HUDEP-2 (cell line): Measurements from ENCODE around the gene ELP4.

Experiments used
- DNase-seq, 76 experiments: peaks; one replicate each; lab custom pipeline; 2025; ENCODE audit not compliant: unreplicated experiment in 76 of 76; lab: John Stamatoyannopoulos, UW

ELP4 gene

GRCh38 chr11:31807799-31808667 is 298.5 kb downstream of the ELP4 start:
- DNase-seq, result no peak

DNA sequence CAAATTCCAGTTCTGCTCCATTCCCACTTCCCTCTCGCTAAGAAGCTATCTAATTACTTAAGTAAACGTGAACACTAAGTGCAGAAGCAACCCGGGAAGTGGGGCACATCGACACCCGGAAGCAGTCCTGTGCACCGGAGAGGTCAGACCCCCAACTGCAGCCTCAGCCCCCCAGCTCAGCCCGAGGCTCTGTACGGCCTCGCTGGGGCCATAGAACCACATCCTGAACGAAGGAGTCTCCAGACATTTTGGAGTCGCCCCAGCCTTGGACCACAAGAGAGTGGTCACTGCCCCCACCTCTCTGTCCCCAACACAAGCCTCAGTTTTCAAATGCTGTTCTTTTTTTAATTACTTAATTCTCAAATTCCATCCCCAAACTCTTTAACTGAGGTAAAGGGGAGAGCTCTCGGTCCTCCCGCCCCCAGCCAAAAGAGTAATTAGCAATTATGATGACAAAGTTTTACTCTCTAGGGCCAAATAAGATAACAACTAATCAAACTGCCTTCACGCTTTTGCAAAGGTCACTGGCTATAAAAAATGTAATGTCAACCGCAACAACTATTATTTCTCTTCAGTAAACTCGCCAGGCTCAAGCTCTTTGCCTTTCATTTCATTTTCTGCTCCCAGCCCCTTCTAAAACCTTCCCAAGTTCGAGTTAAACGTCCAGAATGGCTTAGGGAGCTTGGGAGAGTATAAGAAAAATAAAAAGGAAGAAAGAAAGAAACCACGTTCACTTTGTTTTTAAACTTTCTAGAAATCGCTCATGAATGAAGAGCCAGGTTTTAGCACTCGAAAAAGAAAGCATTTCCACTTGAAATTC is 299.4 kb downstream of the ELP4 start:
- DNase-seq, result no peak

- DNase-seq, result no peak
Observed at GRCh38 chr11:31809541-31809856, 299.9 kb downstream of the ELP4 start.

DNA sequence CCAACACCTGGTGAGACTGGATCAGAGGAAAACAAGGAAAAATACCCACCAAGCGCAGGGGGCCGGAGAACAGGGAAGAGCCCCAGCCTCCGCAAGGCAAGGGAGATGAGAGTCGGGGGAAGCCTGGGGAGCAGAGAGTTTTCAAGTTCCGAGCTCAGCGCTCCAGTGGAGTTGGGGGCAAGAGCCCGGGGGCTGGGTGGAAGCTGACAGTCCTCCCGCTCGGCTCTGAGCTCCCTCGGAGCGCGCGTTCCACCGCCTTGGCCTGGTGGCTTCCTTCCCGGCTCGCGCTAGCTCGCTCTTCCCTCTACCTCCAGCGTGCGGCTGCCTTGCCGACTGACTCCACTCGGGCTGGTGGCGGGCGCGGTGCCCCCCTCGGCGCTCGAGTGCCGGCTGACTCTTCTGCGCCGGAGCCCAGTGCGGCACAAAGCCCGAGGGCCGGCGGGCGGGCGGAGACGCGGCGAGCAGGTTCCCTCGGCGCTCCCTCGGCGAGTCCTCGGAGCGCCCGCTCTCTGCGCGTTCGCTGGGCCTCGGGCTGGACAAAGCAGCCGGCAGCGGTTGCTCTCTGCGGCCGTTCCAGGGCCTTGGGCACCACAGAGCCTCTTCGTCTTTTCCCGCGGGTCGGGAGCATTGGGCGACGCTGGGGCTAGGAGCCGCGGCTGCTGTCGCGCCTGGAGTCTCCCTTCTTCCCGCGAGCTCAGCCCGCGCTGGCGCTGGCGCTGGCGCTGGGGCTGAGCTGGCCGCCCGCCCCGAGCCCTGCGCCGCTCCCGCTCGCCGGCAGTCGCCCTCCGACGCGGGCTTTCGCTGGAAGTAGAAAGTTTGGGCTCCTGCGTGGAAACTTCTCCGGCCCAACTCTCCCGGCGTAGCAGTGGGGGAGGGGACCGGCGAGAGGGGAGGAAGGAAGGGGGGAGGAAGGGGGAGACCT is 300.6 kb downstream of the ELP4 start:
- DNase-seq, result peak in 1 of 76 experiments; percentile 17

DNA sequence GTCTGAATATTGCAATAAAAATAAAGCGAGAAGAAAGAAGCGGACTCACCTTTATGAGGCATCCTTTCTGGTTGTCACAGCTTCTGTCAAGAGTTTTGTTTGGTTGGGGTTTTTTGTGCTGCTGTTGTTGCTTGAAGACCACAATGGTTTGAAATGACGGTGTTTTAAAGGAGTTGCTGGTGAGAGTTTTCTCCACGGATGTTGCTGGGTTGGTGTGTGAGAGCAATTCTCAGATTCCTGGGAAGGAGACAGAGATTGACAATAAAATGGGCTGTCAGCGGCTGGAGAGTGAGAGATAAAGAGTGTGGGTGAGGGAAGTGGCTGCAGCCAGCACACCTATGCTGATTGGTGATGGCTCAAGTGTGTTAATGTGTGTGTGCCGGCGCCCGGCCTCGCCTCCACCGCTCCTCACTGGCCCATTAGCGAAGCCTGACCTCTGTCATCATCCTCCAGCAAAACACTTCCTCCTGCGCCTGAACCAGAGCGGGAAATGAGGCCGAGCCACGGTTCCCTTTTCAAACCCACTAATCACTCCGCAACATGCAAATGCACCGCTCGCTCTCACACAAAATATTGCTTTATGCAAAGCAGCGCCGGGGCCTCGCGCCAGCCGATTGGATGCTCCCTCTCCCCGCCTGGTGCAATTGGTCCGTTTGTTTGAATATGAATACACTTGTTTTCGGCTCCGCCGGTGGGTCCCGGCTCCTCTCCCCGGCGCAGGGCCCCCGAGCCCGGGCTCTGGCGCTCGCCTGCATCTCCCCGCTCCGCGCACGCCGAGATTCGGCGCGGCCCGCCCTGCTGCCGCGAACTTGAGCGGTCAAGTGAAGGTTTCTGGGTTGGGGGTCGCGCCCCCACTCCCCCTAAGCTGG is 301.4 kb downstream of the ELP4 start, which contains the start of gene PAX6:
Gene PAX6 (minus strand): TSS at position 544 of the 869 bp plus-strand sequence. CDS start 4,911 bp downstream, outside the sequence.
- peak in 4 of 76 experiments; percentile 10 to 27 (median 20) for DNase-seq

GRCh38 chr11:31812383-31813381 is 303.1 kb downstream of the ELP4 start:
- peak in 2 of 76 experiments; percentile 13 to 23 for DNase-seq

DNA sequence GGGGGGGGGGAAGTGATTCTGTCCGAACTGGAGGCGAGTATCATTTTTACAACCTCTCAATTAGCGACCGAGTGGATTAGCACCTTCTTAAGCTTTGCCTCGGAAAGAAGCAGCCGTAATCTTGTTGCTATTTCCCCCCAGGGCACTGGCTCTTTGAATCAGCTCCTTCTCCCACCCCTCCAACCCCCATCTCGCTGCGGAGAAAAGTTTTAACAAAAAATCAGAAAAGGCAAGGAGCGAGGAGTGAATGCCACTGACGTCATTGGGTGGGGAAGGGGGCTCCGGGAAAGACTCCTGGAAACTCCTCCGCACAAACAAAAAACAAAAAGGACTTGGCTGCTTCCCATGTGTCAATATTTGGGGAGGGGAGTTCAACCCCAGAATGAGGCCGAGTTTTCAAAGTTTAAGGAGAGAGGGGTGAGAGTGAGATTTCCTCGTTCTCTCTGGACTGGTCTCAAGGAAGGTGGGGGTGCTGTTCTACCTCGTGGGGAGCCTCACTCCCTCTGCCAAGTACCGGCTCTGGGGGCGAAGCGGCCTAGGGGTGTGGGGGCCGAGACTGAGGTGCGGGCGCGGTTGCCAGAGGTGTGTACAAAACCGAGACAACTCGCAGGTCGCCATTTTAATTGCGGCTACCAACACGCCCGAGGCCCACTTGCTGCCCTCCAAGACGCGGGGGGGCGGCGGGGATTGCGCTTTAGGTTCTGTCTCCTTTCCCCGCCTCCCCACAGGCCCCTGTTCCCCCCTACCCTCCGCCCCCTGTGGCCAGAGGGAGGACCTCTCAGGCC is 304.0 kb downstream of the ELP4 start:
- DNase-seq, result no peak

DNA sequence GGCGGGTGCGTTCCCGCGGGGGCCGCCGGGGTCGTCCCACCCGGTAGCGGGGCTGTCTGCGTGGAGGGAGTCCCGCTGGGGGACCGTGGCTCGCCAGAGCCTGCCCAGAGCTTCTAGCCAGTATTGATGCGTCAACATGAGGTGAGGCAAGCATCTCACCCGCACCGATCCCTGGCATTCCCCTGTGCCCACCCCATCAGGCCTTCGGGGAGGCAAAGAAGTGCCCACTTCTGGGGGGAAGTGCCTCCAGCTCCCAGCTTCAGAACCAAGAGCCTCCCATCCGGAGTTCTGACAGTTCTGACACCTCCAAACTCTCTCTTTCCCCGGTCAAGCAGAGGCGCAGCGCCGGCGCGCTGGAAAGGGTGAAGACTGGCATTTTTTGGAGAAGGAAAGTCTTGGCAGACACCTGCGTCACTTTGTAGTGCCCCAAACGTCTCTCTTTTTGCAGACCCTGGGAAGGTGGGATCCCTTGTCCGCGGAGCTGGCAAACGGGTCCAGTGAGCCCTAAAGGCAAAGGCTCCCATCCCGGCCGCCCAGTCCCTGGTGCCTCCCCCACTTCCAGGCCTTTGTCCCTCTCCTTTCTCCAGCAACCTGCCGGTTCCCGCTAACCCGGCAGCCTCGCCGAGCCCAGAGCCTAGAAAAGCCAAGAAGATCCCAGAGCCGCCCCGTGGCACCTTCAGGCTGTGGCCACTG is 304.8 kb downstream of the ELP4 start:
- no peak for DNase-seq

DNA sequence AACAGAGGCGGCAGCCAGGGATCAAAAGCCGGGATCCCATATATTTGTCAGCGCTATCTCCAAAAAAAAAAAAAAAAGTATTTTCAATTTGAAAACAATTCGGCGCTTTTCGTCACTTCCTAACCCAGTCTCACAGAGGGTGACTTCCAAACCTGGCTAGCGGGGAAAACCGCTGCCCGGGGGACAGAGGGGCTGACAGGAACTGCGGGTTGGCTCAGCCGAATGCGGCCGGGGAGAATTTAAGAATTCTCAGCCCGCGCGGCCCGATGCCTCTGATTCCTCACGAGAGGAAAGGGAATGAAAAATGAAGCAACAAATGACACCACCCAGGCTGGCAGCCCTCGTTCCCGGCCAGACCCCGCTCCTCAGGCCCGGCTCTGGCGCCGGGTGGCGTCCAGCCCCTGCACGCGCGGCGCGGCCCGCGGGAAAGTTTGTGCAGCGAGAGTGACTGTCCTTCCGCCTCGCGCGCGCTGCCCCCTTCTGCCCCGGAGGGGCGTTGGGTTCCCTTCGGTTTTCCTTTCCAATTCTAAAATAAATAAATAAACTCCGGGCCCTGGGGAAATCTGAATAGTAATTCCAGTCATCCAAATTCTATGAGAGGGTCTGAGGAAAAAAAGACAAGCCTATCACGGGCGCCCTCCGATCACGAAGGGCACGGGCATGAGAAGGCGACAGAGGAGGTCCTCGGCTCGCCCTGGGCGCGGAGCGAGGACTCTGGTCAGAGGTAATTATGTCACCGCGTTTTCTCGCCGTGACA is 306.3 kb downstream of the ELP4 start:
- no peak for DNase-seq

DNA sequence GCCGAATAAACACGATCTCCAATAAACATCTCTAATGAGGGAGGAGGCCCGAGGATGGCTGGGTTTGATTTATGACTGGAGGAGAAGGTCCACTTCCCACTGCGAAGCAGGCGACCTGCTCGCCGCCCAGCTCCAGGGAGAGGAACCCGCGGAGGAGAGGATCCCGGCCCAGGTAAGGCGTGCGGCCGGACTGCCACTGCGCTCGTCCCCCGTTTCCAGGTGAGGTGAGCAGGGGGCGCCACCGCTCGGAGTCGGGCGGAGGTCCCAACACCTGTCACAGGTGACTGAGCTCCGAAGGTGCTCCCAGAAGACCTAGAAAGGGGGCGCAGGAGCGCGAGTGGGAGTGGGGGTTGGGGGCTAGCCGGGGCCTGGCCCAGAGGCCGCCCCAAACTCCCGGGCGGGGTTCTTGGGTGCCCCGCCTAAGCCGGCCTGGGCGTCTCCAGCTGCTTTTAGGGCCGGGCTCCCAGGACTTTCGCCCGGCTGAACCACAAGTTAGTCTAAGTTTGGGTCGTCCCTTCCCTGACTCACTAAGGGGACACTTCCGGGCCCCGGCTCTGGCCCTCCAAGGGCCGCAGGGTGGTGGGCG is 307.0 kb downstream of the ELP4 start:
- DNase-seq, result no peak

GRCh38 chr11:31817054-31817620 is 307.6 kb downstream of the ELP4 start:
- DNase-seq, result no peak

DNA sequence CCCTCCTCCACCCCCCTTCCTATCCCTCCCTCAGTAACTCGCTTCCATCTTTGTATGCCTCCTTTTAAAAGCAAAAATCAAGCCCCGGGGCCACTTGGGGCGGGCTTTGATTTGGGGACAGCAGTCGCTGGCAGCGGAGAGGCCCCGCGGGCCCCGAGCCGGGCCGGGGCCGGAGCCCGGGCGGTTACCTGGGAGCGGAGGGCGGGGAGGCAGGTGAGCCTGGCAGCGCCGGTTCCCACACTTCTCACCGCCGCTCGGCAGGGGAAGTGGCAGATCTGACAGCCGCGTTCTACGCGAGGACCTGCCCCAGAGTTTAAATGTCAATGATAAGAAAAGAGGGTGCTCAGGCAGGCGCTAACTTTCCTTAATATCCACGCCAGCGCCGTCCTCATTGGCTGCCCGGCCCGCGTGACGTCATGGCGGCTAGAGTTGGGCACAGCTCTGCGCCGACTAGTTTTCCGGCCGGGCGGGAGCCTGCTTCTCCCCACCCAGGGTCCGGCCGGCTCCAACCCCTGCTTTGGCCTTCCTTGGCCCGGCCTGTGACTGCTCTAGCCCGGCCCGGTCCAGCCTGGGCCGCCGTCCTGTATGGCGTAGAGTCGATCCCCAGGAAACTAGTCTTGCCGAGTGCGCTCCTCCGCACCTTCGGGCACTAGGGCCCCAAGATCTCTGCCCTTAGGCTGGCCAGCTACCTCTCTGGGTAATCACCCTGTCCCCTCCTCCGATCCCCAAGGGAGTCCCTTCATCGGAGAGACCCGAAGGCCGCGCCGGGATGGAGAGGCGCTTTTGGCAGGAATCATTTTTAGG is 308.3 kb downstream of the ELP4 start:
- no peak for DNase-seq

DNA sequence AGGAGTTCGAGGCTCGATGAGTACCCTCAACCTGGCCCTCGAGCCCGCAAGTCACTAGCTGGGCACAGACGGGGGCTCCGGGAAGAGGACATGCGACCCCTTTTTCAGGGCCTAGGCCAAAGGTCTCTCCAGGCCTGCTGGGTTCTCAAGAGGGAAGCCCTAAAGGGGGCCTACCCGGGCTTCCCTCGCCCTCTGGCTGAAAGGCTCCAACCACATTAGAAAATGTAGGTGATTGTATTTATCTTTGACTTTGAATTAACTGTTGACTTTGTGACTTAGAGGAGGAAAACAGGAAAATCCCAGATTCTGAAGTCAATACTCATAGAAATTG is 308.8 kb downstream of the ELP4 start:
- no peak for DNase-seq

- DNase-seq, result no peak
Observed at GRCh38 chr11:31818874-31819331, 309.3 kb downstream of the ELP4 start.
